Lower lobe of right lung (tissue), 2 donors: ENCODE data around the gene OTUD5. TPM values are rescaled to one million over a fixed set of nuclear protein-coding genes. Genes with fewer than 3 reads are reported as not detected.

ENCODE experiments used
- ATAC-seq, 2 donors: fragments of 200-7000 bp; cut with Tn5 transposase; one replicate each; pipeline ENCODE4 v1.9.1; 2020 to 2022; ENCODE audit warnings: mild to moderate bottlenecking in 2 of 2, moderate library complexity in 2 of 2
- DNase-seq: peaks from one replicate; pipeline ENCODE4 v3.0.0-alpha.2; 2020
- H3K27ac ChIP-seq: fragments of 200-600 bp; one replicate; pipeline ENCODE4 v1.8.0; 2022
- H3K27me3 ChIP-seq: fragments of 200-600 bp; one replicate; pipeline ENCODE4 v1.8.0; 2022; ENCODE audit warnings: low read depth
- H3K36me3 ChIP-seq: fragments of 200-600 bp; one replicate; pipeline ENCODE4 v1.8.0; 2022; ENCODE audit warnings: mild to moderate bottlenecking
- H3K4me1 ChIP-seq: fragments of 200-600 bp; one replicate; pipeline ENCODE4 v1.8.0; 2022
- H3K4me3 ChIP-seq: fragments of 200-600 bp; one replicate; pipeline ENCODE4 v1.8.0; 2022; ENCODE audit warnings: mild to moderate bottlenecking
- H3K9me3 ChIP-seq: fragments of 200-600 bp; one replicate; pipeline ENCODE4 v1.8.0; 2022
- CTCF ChIP-seq: fragments of 200-600 bp; IDR thresholded peaks from one replicate; pipeline ENCODE4 v1.8.0; 2022; ENCODE audit warnings: antibody characterized with exemption, mild to moderate bottlenecking
- intact Hi-C: fragments of 100-400 bp; cut with DNase I; formaldehyde crosslinking; loops from one replicate; pipeline ENCODE4 v1.11.0; 2022
- total RNA-seq: library from RNA; stranded (reverse); fragmentation: NEBNext Ultra II Directional; extraction: Animal tissue kit (Norgen Biotek cat#: 25700); gene quantifications from one replicate; pipeline ENCODE4 v1.2.1, GENCODE V29; 2021
- donor health status: DM: no; HTN: yes; CAD: no; lungs with severe emphysema.

Gene OTUD5
- total RNA-seq, 1 donor from 2014 or later = 45.8 TPM

GRCh38 chrX:48976086-48976485, 18.7 kb upstream of the OTUD5 start:
- Histone ChIP-seq H3K36me3 (peaks cover 56% of the 10 kb centered on the region), H3K4me1 (peaks cover 11% of the 10 kb centered on the region), H3K27me3 (no peaks in the 10 kb centered on the region), H3K27ac (no peak overlapping the region), H3K9me3 (no peaks in the 10 kb centered on the region), H3K4me3 (no peak overlapping the region)
- ATAC-seq = no peak
- intact Hi-C loops = no loop called here
- no peak for TF ChIP-seq CTCF
- DNase-seq = no peak

DNA sequence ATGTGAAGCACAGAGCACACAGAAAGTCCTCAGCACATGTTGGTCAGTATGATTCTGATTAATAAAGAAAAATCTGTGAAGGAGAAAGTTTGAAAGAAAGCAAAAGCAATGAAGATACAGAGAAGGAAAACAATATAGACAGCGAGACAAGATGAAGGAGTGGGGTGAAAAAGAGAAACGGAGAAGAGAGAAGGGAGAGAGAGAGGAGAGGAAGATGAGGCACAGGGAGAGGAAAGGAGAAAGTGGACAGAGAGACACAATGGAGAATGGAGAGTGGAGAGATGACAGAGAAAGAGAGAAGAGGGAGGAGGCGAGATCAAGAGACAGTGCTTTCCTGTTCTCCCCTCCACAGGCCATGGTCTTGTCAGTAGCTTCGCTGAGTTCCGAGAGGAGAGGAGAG, 18.1 kb upstream of the OTUD5 start:
- Histone ChIP-seq H3K36me3 (peaks cover 51% of the 10 kb centered on the region), H3K4me1 (peaks cover 11% of the 10 kb centered on the region), H3K4me3 (no peak overlapping the region), H3K27ac (no peak overlapping the region), H3K27me3 (no peaks in the 10 kb centered on the region), H3K9me3 (no peaks in the 10 kb centered on the region)
- ATAC-seq (no peak), DNase-seq (no peak)
- intact Hi-C loops = no loop called here
- no peak for TF ChIP-seq CTCF

DNA sequence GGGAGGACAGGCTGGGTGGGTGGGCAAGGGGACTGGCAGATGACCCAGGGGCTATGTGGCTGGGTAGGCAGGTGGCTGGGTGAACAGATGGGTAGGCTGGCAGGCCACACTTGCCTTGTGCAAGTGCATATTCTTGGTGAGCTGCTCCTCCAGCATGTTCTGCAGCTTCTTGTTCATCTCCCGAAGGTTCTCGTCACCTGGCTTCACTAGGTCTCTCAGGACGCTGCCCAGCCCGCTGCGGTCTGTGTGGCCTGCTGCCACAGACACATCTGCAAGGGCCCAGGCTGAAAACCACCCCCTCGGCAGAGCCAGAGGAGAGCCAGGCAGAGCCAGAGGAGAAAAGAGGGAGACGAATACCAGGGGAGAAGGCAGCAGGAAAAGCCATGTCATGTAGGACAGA, 17.6 kb upstream of the OTUD5 start:
- no peak overlapping the region for H3K4me3 ChIP-seq
- H3K36me3 ChIP-seq = peaks cover 50% of the 10 kb centered on the region
- TF ChIP-seq CTCF = no peak
- H3K27me3 ChIP-seq = no peaks in the 10 kb centered on the region
- ATAC-seq = no peak
- peaks cover 11% of the 10 kb centered on the region for H3K4me1 ChIP-seq
- intact Hi-C loops = no loop called here
- DNase-seq = no peak
- H3K9me3 ChIP-seq = no peaks in the 10 kb centered on the region
- H3K27ac ChIP-seq = no peak overlapping the region

- DNase-seq = no peak
- intact Hi-C loops = no loop called here
- TF ChIP-seq CTCF = no peak
- Histone ChIP-seq H3K36me3 (peaks cover 50% of the 10 kb centered on the region), H3K4me3 (no peak overlapping the region), H3K27me3 (no peaks in the 10 kb centered on the region), H3K9me3 (no peaks in the 10 kb centered on the region), H3K4me1 (peaks cover 11% of the 10 kb centered on the region), H3K27ac (no peak overlapping the region)
- ATAC-seq = no peak
Measured at GRCh38 chrX:48974574-48974973, 17.2 kb upstream of the OTUD5 start.

DNA sequence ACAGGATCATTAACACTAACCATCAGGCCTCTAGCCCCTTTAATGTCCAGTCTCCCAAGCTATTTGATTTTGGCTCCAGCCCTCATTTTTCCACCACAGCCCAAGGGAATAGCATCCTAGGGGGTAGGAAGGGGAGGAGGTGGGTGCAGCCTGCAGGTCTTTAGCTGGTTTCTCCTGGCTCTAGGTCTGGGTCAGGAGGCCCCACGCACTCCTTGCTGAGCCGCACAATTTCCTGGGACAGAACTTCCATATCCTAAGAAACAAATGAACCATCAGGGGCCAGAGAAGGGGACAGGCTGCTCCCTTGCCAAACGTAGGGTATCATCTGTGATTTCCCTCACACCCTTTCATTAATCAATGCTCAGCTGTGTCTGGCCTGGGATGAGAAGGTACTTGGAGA, 16.6 kb upstream of the OTUD5 start:
- no peak for TF ChIP-seq CTCF
- Histone ChIP-seq H3K27me3 (no peaks in the 10 kb centered on the region), H3K36me3 (peaks cover 50% of the 10 kb centered on the region), H3K4me1 (peaks cover 11% of the 10 kb centered on the region), H3K9me3 (no peaks in the 10 kb centered on the region), H3K27ac (no peak overlapping the region), H3K4me3 (no peak overlapping the region)
- intact Hi-C loops = no loop called here
- DNase-seq = no peak
- ATAC-seq = no peak
